Coronary artery (tissue), 2 donors: Measurements from ENCODE around the gene YOD1.
A peak's percentile ranks its signal among the peaks of the same experiment; 100 is the strongest.
"Not testable (repeated sequence)": the region's sequence is repeated elsewhere in the genome, so short reads cannot be mapped to it uniquely, and the experiment has no call there.

Experiments
- DNase-seq: peaks from one replicate; pipeline ENCODE4 v3.0.0-alpha.2; 2017; ENCODE audit warnings: low spot score
- H3K27ac ChIP-seq, 2 donors: fragments of 200-600 bp; sonication (generic); one replicate each; pipeline ENCODE4 v1.5.1; 2016 to 2019
- H3K4me3 ChIP-seq: fragments of 200-600 bp; sonication (generic); 2 replicates; pipeline ENCODE4 v1.5.1; 2016; ENCODE audit warnings: mild to moderate bottlenecking, moderate library complexity
- CTCF ChIP-seq: fragments of 200-600 bp; sonication (generic); IDR thresholded peaks from one replicate; pipeline ENCODE4 v1.5.1; 2019; ENCODE audit warnings: antibody characterized with exemption

The YOD1 gene

GRCh38 chr1:207049054-207049453, 2.0 kb downstream of the YOD1 start:
- TF ChIP-seq CTCF: no peak
- DNase-seq: no peak
- Histone ChIP-seq H3K27ac (no peak overlapping the region), H3K4me3 (peak overlapping the region; percentile 96)

- Histone ChIP-seq H3K4me3 (no peak overlapping the region), H3K27ac (no peak overlapping the region)
- TF ChIP-seq CTCF: no peak
- DNase-seq: no peak
These were observed 3.0 kb downstream of the YOD1 start for GRCh38 chr1:207048041-207048440.

- Histone ChIP-seq H3K4me3 (no peak overlapping the region), H3K27ac (no peak overlapping the region)
- no peak for DNase-seq
- no peak for TF ChIP-seq CTCF
These were observed 3.5 kb downstream of the YOD1 start for GRCh38 chr1:207047505-207047904.

GRCh38 chr1:207045453-207045852, 5.6 kb downstream of the YOD1 start:
- TF ChIP-seq CTCF: no peak

GRCh38 chr1:207041397-207041796, 9.6 kb downstream of the YOD1 start:
- DNase-seq: not testable (repeated sequence)

More at GRCh38 chr1:207045453-207045852, 5.6 kb downstream of the YOD1 start:
- Histone ChIP-seq H3K27ac (no peak overlapping the region), H3K4me3 (no peak overlapping the region)
- DNase-seq: no peak

GRCh38 chr1:207040181-207040533, 10.9 kb downstream of the YOD1 start:
- no peak for TF ChIP-seq CTCF
- H3K27ac ChIP-seq: no peak overlapping the region
- no peak for DNase-seq
- no peak overlapping the region for H3K4me3 ChIP-seq

More at GRCh38 chr1:207041397-207041796, 9.6 kb downstream of the YOD1 start:
- not testable (repeated sequence) for H3K4me3 ChIP-seq, H3K27ac ChIP-seq

- no peak overlapping the region for H3K4me3 ChIP-seq
- H3K27ac ChIP-seq: no peak overlapping the region
- DNase-seq: no peak
- no peak for TF ChIP-seq CTCF
These were observed 11.4 kb downstream of the YOD1 start for GRCh38 chr1:207039380-207040180.
